Superior temporal gyrus (tissue), 1 donor: ENCODE data around the gene MST1R.
A peak's percentile ranks its signal among the peaks of the same experiment; 100 is the strongest.

Source experiments
- DNase-seq: peaks from one replicate; pipeline ENCODE4 v3.0.0-alpha.2; 2016; ENCODE audit errors: extremely low spot score

Gene MST1R

DNA sequence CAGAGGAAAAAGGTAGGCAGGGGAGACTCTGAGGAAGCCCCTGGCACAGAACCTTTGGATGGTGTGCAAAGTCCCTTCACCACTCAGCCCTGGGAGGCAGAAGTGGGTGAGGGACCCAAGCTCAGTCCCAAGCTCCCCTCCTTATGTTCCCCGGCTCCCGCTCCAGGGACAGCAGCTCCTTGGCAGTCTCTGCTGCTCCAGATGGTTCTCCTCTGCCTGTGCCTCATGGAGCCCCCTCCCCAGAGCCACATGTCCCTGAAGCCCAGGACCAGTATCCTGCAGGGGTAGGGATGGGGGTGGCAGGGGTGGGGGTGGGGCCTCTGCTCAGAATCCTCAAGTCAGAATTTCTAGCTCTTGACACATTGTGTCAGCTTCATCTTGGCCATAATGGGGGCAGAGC, 26.0 kb downstream of the MST1R start:
- DNase-seq: no peak

DNA sequence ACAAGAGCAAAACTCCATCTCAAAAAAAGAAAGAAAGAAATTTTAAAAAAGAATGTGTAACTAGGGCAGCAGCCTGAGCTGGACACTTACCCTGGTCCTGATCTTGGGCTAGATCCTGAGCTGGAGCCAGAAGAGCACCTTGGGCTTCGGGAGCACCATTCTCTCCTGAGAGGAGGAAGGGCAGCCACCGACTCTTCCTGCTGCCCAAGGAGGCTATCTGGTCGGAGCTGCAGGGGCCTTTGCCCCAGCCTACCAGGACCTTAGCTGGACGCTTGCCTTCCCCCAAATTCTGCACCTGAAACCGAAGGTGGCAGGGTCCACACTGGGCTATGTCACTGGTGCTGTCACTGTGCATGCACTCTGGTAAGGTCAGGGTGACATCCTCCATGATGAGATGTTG, 27.1 kb downstream of the MST1R start:
- DNase-seq: no peak

DNA sequence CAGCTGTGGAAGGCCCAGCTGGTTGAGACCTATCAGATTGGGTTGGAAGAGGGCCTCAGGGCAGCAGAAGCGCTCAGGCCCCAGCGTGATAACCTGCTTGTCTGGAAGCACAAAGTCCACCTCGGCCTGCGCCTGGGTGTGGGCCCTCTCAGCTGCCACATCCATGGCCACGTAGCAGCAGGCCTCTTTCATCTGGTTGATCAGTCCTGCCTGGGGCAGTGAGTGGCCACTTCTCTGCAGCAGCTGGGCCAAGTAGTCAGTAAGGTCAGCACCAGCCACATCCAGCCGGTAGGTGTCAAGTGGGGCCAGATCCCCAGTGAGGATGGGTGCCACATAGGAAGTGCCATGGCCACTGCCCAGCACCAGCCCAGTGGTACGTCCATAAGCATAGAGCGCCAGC, 30.1 kb downstream of the MST1R start:
- no peak for DNase-seq

DNA sequence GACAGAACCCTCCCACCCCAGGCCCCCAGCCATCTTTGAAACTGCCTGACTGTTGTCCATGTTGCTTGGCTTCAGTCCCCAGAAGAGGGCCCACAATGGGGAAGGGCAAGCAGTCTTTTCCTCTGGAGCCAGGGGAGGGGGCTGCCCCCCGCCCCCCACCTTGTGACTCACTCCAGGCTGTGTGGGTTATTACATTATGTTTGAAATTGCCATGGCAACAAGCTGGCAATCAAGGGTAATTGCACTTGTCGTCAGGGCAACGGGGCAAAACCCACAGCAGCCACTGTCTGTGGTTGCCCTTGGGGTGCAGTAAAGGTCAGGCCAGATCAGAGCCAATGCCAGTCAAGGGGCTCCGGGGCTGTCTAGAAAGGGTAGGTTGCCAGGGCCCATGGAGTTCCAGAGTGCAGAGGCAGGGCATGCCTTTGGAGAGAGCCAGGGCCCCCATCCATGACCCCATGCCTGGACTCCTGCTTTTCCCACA, 30.8 kb downstream of the MST1R start:
- DNase-seq: no peak

DNA sequence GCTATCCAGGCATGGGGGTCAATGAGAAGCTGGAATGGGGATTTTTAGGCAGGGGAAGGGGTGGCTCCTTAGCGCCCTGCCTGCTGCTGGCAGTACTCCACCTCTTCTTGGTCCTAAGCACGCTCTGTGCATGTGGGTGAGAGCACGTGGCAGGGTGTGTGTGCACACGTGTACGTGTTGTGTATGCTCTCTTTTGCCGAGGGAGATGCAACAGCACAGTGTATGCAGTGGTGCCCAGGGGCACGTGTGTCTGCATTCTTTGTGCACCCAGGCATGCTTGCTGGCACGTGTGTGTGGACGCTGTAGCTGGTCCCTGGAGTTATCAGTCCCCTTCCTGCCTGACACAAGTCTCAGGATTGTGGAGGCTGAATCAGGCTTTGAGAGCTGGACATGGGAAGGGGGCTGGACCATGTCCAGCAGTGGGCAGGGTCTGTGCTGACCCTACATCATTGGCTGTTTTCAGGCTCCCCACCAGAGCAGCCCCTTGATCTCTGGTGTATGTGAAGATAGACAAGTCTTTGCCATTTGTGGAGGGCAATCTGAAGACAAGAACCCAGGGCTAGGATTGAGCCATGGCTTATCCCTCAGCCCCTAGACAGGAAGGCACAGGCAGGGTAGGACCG, 32.0 kb downstream of the MST1R start:
- DNase-seq: no peak

DNA sequence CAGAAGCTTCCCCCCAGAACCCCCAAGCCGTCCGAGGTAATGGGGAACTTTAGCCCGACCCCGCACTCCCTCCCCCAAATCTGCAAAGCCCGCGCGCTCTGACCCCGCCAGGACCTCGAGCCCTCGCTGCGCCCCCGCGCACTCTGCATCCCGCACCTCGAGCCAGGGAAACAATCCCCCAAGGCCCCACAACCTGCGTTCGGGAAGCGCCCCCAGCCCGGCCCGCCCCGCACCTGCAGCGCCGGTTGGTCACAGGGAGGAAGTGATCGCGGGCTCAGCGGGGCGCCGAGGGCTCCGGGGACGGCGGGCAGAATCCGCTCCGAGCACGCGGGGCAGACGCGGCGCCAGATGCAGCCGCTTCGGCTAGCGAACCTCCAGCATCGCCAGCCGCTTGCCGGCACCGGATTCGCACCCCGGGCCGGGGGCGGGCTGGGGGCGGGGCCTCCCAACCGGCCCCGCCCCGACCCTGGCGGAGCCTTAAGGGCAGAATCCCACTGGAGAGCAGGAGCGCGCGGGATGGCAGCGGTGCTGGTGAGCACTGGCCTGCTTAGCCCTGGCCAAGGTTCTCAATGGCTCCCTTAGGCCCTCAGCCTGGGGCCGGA, 34.0 kb downstream of the MST1R start, which contains the start of gene CAMKV:
Gene CAMKV (minus strand): TSS at position 382 of the 602 bp plus-strand sequence. CDS start 7,518 bp downstream, outside the sequence.
- no peak for DNase-seq

DNA sequence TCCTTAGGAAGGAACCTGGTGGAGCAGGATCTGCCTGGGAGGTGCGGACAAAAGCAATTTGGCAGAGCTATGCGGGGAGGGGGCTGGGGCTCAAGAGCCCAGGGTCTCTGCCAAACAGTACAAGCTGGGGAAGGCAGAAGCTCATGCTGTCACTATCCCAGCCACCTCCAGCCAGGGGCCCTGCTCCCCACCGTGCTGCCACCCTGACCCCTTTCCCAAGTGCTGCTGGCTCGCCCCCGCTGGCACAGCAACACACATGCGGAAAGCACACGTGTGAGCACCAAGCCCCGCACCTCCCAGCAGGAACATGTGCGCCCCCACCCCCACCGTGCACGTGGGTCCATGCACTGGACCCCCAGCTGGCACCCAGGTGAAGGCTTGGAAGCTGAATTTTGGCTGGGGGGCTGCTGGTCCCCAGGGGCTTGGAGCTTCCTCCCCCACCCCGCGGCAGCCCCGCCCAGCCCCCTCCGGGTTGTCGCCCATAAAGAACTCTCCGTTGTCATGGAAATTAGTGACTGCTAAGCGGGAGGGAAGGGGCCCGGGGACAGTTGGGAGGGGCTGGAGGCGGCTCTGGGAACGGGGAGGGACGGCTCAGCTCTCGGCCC, 34.7 kb downstream of the MST1R start:
- no peak for DNase-seq

DNA sequence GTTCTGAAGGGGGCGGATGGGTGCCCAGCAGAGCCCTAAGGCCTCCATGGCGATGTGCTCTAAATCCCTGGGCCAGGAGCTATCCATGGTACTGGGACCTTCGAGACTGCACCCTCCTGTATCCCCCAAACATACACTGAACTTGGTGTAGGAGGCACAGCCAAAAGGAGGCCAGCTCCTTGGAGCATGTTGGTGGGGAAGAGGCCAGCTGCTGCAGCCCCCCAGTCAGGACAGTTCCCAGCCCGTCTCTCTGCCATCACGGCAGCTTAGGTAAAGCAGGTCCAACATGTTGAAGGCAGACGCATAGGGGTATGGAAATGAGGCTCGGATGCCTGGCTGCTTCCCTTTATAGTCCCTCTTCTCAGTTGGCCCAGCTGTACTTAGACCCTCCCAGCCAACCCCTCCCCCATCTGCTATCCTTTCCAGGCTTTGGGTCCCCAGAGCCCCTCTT, 35.8 kb downstream of the MST1R start:
- no peak for DNase-seq

DNA sequence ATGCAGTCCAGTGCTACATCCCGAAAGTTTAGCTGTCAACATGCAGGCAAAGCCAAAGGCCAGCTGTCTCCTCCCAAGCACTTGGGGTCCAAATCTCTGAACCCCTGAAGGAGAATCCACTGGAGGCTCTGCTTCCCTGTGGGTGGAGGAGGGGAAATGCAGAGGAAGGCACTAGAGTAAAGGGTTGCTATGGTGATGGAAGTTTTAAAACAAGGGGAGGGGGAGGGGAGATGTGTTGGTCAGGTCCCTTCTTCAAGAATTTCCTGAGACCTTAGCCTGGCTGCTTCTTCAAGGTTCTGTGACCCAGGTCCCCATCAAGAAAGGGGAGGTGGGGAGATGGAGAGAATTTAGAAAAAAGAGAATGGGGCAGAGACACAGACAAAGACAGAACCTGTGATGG, 36.3 kb downstream of the MST1R start:
- DNase-seq: no peak

DNA sequence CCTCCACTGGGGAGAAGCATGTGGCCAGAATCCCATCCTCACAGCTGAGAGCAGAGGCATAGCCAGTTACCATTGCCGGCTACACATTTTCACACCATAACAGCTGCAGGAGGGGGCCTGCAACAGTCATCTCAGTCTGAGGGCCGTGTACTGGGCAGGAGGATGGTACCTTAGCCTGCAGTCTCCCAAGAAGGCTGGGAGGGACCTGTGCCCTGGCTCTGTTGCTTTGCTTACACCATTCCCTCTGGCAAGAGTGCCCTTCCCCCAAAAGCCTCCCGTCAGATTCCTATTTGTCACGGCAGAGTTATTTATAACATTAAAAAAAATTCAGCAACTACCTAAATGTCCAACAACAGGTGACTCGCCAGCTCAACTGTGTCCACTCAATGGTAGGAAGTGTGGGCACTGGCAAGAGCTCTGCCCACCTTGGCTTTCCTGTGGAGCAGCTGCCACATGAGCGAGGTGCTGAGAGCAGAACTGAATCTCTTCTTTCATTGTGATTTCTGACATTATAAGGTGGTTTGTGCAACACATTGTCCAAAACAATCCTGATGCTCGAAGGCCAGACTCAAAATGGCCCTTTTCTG, 38.4 kb downstream of the MST1R start:
- peak; percentile 15 for DNase-seq

DNA sequence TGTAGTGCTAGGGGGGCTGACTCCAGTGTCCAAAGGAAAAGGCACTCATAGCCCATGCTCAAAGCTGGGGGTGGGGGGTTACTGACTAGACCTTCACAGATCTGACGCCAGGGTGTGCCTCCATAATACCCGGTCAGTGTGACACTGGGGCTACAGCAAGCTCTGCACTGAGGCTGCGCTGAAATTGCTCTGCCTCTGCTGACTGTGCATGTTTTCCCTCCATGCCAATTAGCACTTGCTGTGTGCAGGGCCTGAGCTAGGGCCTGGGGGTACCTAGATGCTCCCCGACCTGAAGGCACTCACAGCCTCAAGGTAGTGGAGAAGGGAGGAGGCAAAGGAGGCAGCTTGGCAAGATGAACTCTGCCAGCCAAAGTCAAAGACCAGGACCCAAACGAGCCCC, 39.2 kb downstream of the MST1R start:
- no peak for DNase-seq

DNA sequence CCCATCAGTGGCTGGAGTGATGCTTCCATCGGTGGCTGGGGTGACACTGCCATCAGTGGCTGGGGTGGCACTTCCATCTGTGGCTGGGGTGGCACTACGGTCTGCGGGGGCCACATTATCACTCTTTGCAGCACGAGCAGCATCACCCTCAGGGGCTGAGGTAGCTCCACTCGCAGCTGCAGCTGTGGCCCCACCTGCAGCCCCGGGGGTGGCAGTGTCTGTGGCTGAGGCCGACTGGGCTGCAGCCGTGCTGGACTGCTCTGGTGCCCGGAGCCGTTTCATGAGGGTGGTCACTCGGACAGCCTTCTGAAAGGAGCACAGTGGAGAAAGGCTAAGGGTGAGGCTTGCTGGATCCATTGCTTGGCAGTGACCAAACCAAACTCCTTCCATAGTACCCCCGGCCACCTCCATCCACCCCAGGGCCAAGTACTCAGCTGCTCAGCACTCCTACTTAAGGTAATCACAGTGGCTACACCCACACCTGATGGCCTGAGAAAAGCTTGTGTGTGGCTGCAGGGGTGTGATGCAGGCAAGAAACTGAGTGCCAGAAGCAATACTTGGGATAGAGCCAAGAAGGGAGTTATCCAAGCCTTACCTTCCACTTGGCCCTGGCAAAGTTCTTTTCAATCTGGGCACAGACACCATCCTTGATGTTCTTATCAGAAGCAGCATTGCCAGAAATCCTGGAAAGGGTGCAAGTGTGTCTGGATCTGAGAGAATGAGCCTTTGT, 43.9 kb downstream of the MST1R start:
- DNase-seq: no peak

DNA sequence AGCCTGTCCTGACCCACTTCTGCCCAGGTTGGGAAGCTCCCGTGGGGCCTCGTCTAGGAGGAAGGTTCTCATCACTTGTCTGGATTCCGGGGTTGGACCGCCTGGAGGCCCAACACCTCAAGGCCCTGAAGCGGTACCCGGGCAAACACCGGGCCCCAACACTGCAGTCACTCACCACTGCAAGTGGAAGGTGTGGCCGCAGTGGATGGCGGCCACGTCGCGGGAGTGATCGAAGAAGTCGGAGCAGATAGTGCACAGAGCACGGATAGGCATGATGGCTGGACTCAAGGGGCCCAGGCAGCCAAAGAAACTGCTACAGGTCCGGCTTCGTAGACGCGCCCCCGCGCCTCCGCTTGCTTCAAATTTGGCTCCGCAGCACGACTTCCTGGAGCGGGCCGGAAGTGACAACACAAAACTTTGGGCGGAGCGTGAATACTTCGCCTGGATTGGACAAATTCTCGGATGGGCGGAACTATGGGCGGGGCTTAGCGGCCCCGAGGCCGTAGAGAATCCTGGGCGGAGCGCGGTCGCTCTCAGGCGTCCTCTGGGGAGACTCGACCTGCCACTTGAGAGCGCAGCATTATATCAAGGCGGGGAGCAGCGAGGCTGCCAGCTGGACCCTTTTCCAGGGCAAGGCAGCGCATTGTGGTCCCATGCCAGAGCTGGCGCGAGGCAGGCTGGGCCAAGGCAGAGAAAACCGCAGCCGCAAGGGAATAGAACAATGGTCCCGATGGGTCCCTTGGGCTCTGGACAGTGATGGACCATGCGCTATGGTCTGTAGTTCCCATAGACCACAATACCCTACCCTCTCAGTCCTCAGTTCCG, 47.3 kb downstream of the MST1R start, which contains the start of gene TRAIP:
Gene TRAIP (minus strand): TSS at position 384 of the 825 bp plus-strand sequence. CDS start 111 bp downstream, at position 273.
- DNase-seq: peak; percentile 98

DNA sequence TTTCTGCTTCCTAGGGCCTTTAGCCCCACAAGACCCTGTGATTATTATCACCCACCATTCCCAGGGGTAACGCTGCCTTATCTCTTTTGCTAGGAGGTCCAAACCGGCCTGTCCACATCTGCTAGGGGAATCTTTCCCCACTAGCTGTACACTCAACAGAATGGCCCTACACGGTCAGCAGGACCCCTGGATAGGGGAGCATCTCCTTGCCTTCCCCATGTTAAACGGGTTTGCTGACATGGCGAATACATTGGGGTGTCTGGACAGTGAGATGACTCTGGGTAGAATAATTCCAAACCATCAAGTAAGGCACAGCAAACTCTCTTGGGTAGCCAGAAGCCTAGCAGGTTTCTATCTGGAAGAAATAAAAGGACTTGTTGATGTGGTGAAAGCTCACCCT, 48.0 kb downstream of the MST1R start:
- no peak for DNase-seq

DNA sequence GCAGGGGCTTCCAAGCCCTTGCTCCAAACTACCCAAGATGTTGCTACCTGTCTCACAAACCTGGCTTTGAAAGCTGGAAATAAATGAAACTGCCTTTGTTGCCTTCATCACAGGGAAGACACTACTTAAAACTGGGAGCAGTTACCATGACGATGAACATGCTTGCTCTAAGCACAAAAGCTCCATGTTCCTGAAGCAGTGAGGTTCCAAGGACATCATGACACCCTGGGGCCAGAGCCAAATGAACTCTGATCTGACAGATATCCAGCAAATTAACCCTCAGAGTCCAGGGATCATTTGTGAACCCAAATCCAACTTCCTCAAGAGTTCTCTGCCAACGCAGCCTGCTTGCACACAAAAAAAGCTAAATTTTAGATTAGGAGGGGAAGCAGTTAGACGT, 58.0 kb downstream of the MST1R start:
- DNase-seq: no peak

DNA sequence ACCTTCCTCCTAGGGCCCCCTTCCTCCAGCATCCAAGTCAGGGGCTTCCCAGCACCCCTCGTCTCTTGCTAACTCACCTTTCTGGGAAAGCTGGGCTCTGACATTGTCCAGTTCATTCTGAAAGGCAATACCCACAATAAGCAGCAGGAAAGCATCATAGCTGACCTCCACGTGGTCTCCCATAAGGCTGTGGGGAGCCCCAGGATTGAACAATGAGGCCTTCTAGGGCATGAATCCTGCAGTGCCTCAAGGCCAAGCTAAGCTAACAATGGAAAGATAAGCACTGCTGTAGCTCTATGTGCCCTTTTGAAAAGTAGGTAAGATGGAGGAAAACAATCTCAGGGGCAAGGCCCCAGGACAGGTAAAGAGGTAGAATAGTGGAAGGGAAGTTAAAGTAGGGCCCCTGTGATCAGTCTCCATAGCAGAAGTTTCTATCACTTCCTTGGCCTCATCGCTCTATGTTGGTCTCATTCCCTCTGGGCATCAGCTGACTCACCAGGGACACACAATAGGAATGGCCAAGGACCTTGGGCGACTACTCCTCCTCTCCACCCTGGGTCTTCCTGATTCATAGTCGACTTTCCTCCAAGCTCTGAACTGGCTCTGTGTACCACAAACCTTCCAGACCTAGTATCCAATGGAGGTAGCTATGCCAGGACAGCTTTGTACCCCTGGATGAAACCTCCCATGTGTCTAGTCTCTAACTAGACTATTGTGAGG, 59.0 kb downstream of the MST1R start:
- no peak for DNase-seq

DNA sequence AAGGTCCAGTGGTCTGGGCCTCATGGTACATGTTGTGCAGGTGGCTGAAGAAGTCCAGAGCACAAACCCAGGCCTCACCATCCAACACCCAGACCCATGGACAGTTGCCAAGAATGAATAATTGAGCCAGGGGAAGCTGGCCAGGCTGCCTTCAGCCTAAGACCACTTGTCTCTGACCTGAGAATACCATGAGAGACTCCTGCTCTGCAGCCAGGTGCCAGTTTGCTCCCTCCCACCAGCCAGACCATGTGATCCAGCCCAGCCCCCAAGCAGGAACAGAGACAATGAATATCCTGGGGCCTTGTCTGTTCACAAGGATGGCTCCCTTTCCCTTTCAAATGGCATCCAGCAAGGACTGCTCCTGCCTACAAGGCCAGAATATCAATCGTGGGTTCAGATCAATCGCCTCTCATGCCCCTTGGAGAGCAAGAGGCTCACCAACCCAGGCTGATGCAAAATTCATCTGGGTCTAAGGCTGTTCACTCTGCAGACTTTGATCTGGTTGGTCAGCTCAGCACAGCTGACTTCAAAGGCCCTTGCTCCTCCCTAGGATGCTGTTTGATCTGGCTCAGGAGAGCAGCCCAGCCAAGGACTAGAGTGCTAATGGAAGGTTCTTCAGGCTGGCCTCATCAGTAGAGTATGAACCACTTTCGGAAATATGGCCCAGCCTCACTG, 60.7 kb downstream of the MST1R start:
- no peak for DNase-seq

DNA sequence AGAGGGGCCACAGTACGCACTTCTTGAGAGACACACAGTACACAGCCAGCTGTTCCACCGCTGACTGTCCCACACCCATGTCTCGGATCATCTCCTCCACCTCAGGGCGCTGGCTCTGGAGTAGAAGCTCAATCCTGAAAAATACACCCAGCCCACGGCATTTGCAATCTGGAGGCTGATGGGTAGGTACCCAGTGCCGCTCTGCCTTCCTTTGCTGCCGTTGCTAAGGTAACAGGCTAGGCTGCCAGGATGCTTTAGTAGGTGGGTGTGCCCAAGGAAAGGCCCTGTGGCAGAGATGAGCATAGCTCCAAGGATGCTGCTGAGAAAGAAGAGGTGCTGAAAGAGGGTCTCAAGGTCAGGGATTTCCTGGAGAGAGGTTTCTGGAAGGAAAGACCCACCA, 61.9 kb downstream of the MST1R start:
- DNase-seq: peak; percentile 55

DNA sequence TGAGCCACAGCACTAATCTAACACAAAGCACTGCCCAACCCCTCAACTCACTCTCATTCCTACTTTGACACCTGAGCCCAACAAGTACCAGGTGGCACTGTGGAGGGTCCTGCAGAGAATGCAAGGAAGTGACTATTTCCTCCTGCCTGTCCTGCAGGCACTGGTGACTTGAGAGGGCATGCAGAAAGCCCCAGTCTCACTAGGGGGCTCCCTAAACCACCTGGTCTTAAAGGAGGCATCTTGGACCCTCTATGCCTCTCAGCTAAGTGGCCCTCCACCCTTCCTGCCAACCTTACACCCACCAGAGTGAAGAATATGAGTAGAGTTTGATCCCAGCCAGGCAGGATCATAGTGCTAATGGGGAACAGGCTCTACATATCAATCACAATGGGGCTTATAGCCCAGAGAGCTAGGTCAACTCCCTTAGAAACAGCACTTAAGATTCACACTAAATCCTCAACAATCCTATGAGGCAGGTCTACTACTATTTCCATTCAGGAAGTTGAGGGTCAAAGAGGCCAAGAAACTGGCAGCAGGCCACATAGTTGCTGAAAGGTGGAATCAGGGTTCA, 62.5 kb downstream of the MST1R start:
- no peak for DNase-seq
